Measurements from ENCODE around the gene MEIKIN. TPM values are rescaled to one million over a fixed set of nuclear protein-coding genes. Genes with fewer than 3 reads are reported as not detected.

MEIKIN gene
- total and polyA plus RNA-seq, 4 donors, result 0.42 to 0.51 TPM; not detected in 2

DNA sequence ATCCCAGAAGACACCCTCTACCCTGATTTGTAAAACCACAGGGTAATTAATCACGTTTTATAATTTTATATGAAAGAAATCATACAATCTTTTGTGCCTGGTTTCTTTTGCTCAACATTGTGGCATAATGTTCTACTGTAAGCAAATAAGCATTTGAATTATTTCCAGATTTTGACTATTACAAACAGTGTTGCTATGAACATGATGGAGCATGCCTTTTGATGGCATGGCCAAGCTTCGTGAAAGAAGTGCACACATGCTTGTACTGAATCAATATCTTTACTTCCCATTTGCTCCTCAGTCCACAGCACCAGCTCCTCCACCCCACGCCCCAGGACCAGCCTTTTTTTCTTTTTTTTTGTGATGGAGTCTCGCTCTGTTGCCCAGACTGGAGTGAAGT, 36.1 kb upstream of the MEIKIN start:
- DNase-seq (ENCODE audit: low spot score), result no peak
- 85% methylated on average over 4 of the region's 4 CpGs for WGBS
- Histone ChIP-seq H3K9me3 (ENCODE audit: control insufficient read depth in 4 of 4, low read length in 3 of 4) (no peaks in the 10 kb centered on the region), H3K4me1 (ENCODE audit: control insufficient read depth in 4 of 4, insufficient read depth in 4 of 4, low read length in 3 of 4) (no peaks in the 10 kb centered on the region), H3K27ac (ENCODE audit: low read depth in 1 of 2, low read length in 2 of 2) (no peak overlapping the region), H3K4me3 (ENCODE audit: low read depth in 1 of 3, low read length in 3 of 3) (no peak overlapping the region), H3K27me3 (ENCODE audit: control insufficient read depth in 4 of 4, insufficient read depth in 4 of 4, low read length in 3 of 4) (no peaks in the 10 kb centered on the region), H3K9ac (ENCODE audit: low read depth in 1 of 2, low read length in 2 of 2) (no peak overlapping the region), H3K36me3 (ENCODE audit: control insufficient read depth in 4 of 4, insufficient read depth in 3 of 4, low read depth in 1 of 4, low read length in 3 of 4) (no peaks in the 10 kb centered on the region)
- no peak for TF ChIP-seq FOXA1 (IDR thresholded peaks at IDR 0.05)
- TF ChIP-seq TAF1 (conservative IDR thresholded peaks at IDR 0.05), result no peak
- TF ChIP-seq, protein P1, sequence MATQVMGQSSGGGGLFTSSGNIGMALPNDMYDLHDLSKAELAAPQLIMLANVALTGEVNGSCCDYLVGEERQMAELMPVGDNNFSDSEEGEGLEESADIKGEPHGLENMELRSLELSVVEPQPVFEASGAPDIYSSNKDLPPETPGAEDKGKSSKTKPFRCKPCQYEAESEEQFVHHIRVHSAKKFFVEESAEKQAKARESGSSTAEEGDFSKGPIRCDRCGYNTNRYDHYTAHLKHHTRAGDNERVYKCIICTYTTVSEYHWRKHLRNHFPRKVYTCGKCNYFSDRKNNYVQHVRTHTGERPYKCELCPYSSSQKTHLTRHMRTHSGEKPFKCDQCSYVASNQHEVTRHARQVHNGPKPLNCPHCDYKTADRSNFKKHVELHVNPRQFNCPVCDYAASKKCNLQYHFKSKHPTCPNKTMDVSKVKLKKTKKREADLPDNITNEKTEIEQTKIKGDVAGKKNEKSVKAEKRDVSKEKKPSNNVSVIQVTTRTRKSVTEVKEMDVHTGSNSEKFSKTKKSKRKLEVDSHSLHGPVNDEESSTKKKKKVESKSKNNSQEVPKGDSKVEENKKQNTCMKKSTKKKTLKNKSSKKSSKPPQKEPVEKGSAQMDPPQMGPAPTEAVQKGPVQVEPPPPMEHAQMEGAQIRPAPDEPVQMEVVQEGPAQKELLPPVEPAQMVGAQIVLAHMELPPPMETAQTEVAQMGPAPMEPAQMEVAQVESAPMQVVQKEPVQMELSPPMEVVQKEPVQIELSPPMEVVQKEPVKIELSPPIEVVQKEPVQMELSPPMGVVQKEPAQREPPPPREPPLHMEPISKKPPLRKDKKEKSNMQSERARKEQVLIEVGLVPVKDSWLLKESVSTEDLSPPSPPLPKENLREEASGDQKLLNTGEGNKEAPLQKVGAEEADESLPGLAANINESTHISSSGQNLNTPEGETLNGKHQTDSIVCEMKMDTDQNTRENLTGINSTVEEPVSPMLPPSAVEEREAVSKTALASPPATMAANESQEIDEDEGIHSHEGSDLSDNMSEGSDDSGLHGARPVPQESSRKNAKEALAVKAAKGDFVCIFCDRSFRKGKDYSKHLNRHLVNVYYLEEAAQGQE (IDR thresholded peaks at IDR 0.05), result no peak
- TF ChIP-seq GABPA (IDR thresholded peaks at IDR 0.05 in 1 of 2, conservative IDR thresholded peaks at IDR 0.05 in 1 of 2), result no peak
- TF ChIP-seq, protein P2, sequence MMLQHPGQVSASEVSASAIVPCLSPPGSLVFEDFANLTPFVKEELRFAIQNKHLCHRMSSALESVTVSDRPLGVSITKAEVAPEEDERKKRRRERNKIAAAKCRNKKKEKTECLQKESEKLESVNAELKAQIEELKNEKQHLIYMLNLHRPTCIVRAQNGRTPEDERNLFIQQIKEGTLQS (IDR thresholded peaks at IDR 0.05), result no peak
- no peak for TF ChIP-seq HNF4A (conservative IDR thresholded peaks at IDR 0.05)
- TF ChIP-seq YY1 (IDR thresholded peaks at IDR 0.05), result no peak
- TF ChIP-seq RAD21 (IDR thresholded peaks at IDR 0.05), result no peak
- no peak for TF ChIP-seq JUND (IDR thresholded peaks at IDR 0.05)
- TF ChIP-seq HNF4G (IDR thresholded peaks at IDR 0.05), result no peak
- no peak for TF ChIP-seq NR2F2 (IDR thresholded peaks at IDR 0.05)
- TF ChIP-seq, protein P3, sequence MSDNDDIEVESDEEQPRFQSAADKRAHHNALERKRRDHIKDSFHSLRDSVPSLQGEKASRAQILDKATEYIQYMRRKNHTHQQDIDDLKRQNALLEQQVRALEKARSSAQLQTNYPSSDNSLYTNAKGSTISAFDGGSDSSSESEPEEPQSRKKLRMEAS (IDR thresholded peaks at IDR 0.05), result no peak
- TF ChIP-seq FOXA2 (IDR thresholded peaks at IDR 0.05), result no peak
- TF ChIP-seq, protein P4, sequence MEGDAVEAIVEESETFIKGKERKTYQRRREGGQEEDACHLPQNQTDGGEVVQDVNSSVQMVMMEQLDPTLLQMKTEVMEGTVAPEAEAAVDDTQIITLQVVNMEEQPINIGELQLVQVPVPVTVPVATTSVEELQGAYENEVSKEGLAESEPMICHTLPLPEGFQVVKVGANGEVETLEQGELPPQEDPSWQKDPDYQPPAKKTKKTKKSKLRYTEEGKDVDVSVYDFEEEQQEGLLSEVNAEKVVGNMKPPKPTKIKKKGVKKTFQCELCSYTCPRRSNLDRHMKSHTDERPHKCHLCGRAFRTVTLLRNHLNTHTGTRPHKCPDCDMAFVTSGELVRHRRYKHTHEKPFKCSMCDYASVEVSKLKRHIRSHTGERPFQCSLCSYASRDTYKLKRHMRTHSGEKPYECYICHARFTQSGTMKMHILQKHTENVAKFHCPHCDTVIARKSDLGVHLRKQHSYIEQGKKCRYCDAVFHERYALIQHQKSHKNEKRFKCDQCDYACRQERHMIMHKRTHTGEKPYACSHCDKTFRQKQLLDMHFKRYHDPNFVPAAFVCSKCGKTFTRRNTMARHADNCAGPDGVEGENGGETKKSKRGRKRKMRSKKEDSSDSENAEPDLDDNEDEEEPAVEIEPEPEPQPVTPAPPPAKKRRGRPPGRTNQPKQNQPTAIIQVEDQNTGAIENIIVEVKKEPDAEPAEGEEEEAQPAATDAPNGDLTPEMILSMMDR (IDR thresholded peaks at IDR 0.05; ENCODE audit: low read depth, low read length, missing input control), result no peak
- TF ChIP-seq, protein P5, sequence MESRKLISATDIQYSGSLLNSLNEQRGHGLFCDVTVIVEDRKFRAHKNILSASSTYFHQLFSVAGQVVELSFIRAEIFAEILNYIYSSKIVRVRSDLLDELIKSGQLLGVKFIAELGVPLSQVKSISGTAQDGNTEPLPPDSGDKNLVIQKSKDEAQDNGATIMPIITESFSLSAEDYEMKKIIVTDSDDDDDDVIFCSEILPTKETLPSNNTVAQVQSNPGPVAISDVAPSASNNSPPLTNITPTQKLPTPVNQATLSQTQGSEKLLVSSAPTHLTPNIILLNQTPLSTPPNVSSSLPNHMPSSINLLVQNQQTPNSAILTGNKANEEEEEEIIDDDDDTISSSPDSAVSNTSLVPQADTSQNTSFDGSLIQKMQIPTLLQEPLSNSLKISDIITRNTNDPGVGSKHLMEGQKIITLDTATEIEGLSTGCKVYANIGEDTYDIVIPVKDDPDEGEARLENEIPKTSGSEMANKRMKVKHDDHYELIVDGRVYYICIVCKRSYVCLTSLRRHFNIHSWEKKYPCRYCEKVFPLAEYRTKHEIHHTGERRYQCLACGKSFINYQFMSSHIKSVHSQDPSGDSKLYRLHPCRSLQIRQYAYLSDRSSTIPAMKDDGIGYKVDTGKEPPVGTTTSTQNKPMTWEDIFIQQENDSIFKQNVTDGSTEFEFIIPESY (IDR thresholded peaks at IDR 0.05), result no peak

DNA sequence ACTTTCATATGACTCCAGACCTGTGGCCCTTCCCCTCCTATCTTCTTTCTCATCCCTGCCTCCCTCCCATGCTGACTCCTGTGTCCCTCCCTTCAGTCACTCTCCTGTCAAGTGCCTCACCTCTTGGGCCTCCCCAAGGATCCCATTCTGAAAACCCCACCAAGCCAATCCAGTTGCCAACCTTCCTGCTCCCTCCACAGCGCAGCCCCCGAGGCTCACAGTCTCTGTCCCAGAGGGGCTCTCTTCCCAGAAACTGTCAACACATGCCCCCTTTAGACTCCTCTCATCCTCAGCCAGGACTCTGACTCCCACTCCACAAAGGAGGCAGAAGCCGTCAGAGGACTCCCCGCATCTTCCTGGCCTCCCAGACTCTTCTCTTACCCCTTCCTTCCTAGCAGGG, 35.2 kb upstream of the MEIKIN start:
- 94% methylated on average over 4 of the region's 4 CpGs for WGBS
- Histone ChIP-seq H3K9me3 (ENCODE audit: control insufficient read depth in 4 of 4, low read length in 3 of 4) (no peaks in the 10 kb centered on the region), H3K9ac (ENCODE audit: low read depth in 1 of 2, low read length in 2 of 2) (no peak overlapping the region), H3K27ac (ENCODE audit: low read depth in 1 of 2, low read length in 2 of 2) (no peak overlapping the region), H3K4me3 (ENCODE audit: low read depth in 1 of 3, low read length in 3 of 3) (no peak overlapping the region), H3K36me3 (ENCODE audit: control insufficient read depth in 4 of 4, insufficient read depth in 3 of 4, low read depth in 1 of 4, low read length in 3 of 4) (no peaks in the 10 kb centered on the region), H3K27me3 (ENCODE audit: control insufficient read depth in 4 of 4, insufficient read depth in 4 of 4, low read length in 3 of 4) (no peaks in the 10 kb centered on the region), H3K4me1 (ENCODE audit: control insufficient read depth in 4 of 4, insufficient read depth in 4 of 4, low read length in 3 of 4) (no peaks in the 10 kb centered on the region)
- no peak for DNase-seq (ENCODE audit: low spot score)
- no peak for TF ChIP-seq SP1 (IDR thresholded peaks at IDR 0.05)
- TF ChIP-seq, protein P5 (IDR thresholded peaks at IDR 0.05), result no peak
- no peak for TF ChIP-seq EGR1 (IDR thresholded peaks at IDR 0.05; ENCODE audit: low read depth in 2 of 2)
- TF ChIP-seq, protein P3 (IDR thresholded peaks at IDR 0.05), result no peak
- TF ChIP-seq TAF1 (conservative IDR thresholded peaks at IDR 0.05), result no peak
- TF ChIP-seq RAD21 (IDR thresholded peaks at IDR 0.05), result no peak
